ENCODE results near the gene SZT2.

DNA sequence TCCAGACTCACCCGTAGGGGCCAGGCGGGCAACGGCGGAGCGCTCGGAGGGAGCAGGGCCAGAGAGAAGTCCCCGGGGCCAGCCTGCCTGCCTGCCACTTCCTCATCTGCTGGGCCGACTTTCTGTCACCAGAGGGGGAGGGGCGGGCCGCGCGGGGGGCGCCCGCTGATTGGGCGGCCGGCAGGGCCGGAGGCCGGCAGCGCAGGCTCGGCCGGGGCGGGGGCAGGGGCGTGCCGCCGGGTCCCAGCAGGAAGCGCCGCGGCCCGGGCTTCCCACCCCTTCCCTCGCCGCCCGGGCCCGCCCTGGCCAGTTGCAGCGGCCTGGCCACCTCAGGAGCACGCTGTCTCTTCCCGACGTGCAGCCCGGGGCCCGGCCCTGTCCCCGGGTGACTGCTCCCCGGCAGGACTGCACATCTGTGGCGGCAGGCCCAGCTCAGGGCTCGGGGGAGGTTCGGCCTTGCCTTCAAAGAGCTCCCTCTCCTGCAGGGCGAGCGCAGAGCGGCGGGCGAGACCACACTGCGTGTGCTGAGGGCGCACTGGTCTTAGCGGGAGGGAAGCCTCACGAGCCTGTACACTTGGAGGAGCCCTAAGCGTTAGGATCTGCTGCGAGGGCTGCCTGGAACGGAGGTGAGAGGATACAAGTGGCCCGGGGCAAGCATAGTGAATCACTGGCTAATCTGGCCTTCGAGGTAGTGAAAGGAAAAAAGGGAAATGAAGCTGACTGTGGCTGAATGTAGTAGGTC lies 21.6 kb upstream of the SZT2 start, which contains the start of gene ELOVL1:
- TF ChIP-seq CTCF (conservative IDR thresholded peaks at IDR 0.05 in 1 of 2, IDR thresholded peaks at IDR 0.05 in 1 of 2; ENCODE audit: extremely low read depth in 1 of 2, insufficient read depth in 1 of 2, low read depth in 1 of 2, low read length in 2 of 2) (peak in 1 of 2 donors; percentile 48), EZH2 (IDR thresholded peaks at IDR 0.05; ENCODE audit: borderline replicate concordance, low read length) (no peak)

Measured in mammary epithelial cell (primary cell).